SU-DHL-6 (cell line): ENCODE data around the gene CSPG4.
"Not testable (repeated sequence)": the region's sequence is repeated elsewhere in the genome, so short reads cannot be mapped to it uniquely, and the experiment has no call there.

Experiments used
- H2AFZ ChIP-seq: fragments of 200-600 bp; sonication (generic); 2 replicates; pipeline ENCODE4 v1.6.1; 2014; ENCODE audit warnings: low read depth, mild to moderate bottlenecking, moderate library complexity, mixed read lengths, antibody characterized with exemption, low read length; ENCODE audit not compliant: severe bottlenecking
- H3F3A ChIP-seq: fragments of 200-600 bp; shearing (Covaris generic); 2 replicates; pipeline ENCODE4 v1.6.0; 2016; ENCODE audit warnings: antibody characterized with exemption, mild to moderate bottlenecking; ENCODE audit not compliant: insufficient read depth
- H3K27ac ChIP-seq: fragments of 200-600 bp; sonication (generic); 2 replicates; pipeline ENCODE4 v1.5.1; 2016; ENCODE audit warnings: low read depth, mild to moderate bottlenecking, low read length, moderate library complexity, mixed read lengths
- H3K27me3 ChIP-seq: fragments of 200-600 bp; sonication (generic), shearing (Covaris generic); 2 replicates; pipeline ENCODE4 v1.6.0; 2014; ENCODE audit warnings: mild to moderate bottlenecking, low read length
- H3K36me3 ChIP-seq: fragments of 200-600 bp; sonication (generic); 2 replicates; pipeline ENCODE4 v1.6.1; 2014; ENCODE audit warnings: mild to moderate bottlenecking, low read length, mixed read lengths
- H3K4me2 ChIP-seq: fragments of 300-600, 200-600 bp; shearing (Covaris generic), sonication (generic); 2 replicates; pipeline ENCODE4 v1.6.0; 2014; ENCODE audit warnings: low read length, low read depth, mild to moderate bottlenecking; ENCODE audit not compliant: poor library complexity, severe bottlenecking
- H3K4me3 ChIP-seq: fragments of 200-600 bp; sonication (generic); 2 replicates; pipeline ENCODE4 v1.5.1; 2014; ENCODE audit warnings: antibody characterized with exemption, low read length, mild to moderate bottlenecking, mixed read lengths; ENCODE audit not compliant: insufficient read depth, poor library complexity, severe bottlenecking
- H3K79me2 ChIP-seq: fragments of 200-600 bp; sonication (generic); 2 replicates; pipeline ENCODE4 v1.6.1; 2014; ENCODE audit warnings: mild to moderate bottlenecking, low read length, moderate library complexity; ENCODE audit not compliant: insufficient read depth
- H3K9ac ChIP-seq: fragments of 200-600 bp; sonication (generic); 2 replicates; pipeline ENCODE4 v1.7.0; 2014; ENCODE audit warnings: mild to moderate bottlenecking, low read length
- H3K9me2 ChIP-seq: fragments of 200-600 bp; sonication (generic); replicated peaks from 2 replicates; pipeline ENCODE4 v1.6.1; 2014; ENCODE audit warnings: low read length; ENCODE audit not compliant: insufficient read depth
- H3K9me3 ChIP-seq: fragments of 200-600 bp; sonication (generic); 2 replicates; pipeline ENCODE4 v1.6.1; 2014; ENCODE audit warnings: low read length, mixed read lengths; ENCODE audit not compliant: insufficient read depth
- H4K20me1 ChIP-seq: fragments of 200-600 bp; sonication (generic); 2 replicates; pipeline ENCODE4 v1.6.1; 2014; ENCODE audit warnings: low read depth, mild to moderate bottlenecking, antibody characterized with exemption, low read length, moderate library complexity, mixed read lengths
- CTCF ChIP-seq: fragments of 200-600 bp; sonication (generic); IDR thresholded peaks from one replicate; pipeline ENCODE4 v1.5.1; 2017; ENCODE audit warnings: antibody characterized with exemption, mild to moderate bottlenecking, low read length, moderate library complexity; ENCODE audit not compliant: insufficient read depth, poor library complexity, severe bottlenecking
- EZH2phosphoT487 ChIP-seq: fragments of 200-600 bp; sonication (generic), shearing (Covaris generic); conservative IDR thresholded peaks from 2 replicates; pipeline ENCODE4 v1.6.1; 2018; ENCODE audit warnings: mild to moderate bottlenecking, antibody characterized with exemption, low read length, moderate library complexity, mixed read lengths

CSPG4 gene

GRCh38 chr15:75758071-75758872 is 45.6 kb upstream of the CSPG4 start:
- Histone ChIP-seq H3K36me3 (no peaks in the 10 kb centered on the region), H3K27me3 (no peaks in the 10 kb centered on the region), H3K9ac (peak overlapping the region; percentile 77), H3K9me2 (no peaks in the 10 kb centered on the region), H3K79me2 (no peaks in the 10 kb centered on the region), H3K4me2 (peak overlapping the region; percentile 60), H3K9me3 (no peaks in the 10 kb centered on the region), H3K27ac (0 out of 2 replicates have a peak overlapping the region, but pooled peaks have one; percentile 6), H3F3A (0 out of 2 replicates have a peak, but pooled peaks cover 3% of the 10 kb centered on the region), H3K4me3 (peak overlapping the region; percentile 58), H2AFZ (peak overlapping the region; percentile 81), H4K20me1 (no peaks in the 10 kb centered on the region)
- TF ChIP-seq CTCF (peak; percentile 14), EZH2phosphoT487 (no peak)

- not testable (repeated sequence) for H3K9me2 ChIP-seq, H3K4me3 ChIP-seq, H3K36me3 ChIP-seq, H3F3A ChIP-seq, H4K20me1 ChIP-seq, H3K9me3 ChIP-seq, H2AFZ ChIP-seq, H3K9ac ChIP-seq, H3K79me2 ChIP-seq, H3K27me3 ChIP-seq, H3K27ac ChIP-seq, H3K4me2 ChIP-seq
Measured at GRCh38 chr15:75754871-75755270, 42.2 kb upstream of the CSPG4 start.

GRCh38 chr15:75753145-75753544 is 40.5 kb upstream of the CSPG4 start:
- Histone ChIP-seq H2AFZ (no peak overlapping the region), H4K20me1 (no peaks in the 10 kb centered on the region), H3K9me3 (no peaks in the 10 kb centered on the region), H3K36me3 (no peaks in the 10 kb centered on the region), H3K4me3 (no peak overlapping the region), H3K79me2 (no peaks in the 10 kb centered on the region), H3K27me3 (no peaks in the 10 kb centered on the region), H3F3A (no peaks in the 10 kb centered on the region), H3K27ac (no peak overlapping the region), H3K4me2 (no peak overlapping the region), H3K9ac (no peak overlapping the region), H3K9me2 (no peaks in the 10 kb centered on the region)
- TF ChIP-seq EZH2phosphoT487 (no peak), CTCF (no peak)

GRCh38 chr15:75751891-75752290 is 39.2 kb upstream of the CSPG4 start:
- no peak for TF ChIP-seq EZH2phosphoT487
- TF ChIP-seq CTCF, result no peak
- H3K27me3 ChIP-seq, result no peaks in the 10 kb centered on the region
- H3K9me3 ChIP-seq, result no peaks in the 10 kb centered on the region

More at GRCh38 chr15:75751891-75752290, 39.2 kb upstream of the CSPG4 start:
- H3F3A ChIP-seq, result no peaks in the 10 kb centered on the region
- H3K4me3 ChIP-seq, result no peak overlapping the region
- H3K4me2 ChIP-seq, result no peak overlapping the region
- H3K9ac ChIP-seq, result no peak overlapping the region
- no peaks in the 10 kb centered on the region for H3K79me2 ChIP-seq
- H3K27ac ChIP-seq, result no peak overlapping the region
- no peaks in the 10 kb centered on the region for H3K36me3 ChIP-seq
- H2AFZ ChIP-seq, result no peak overlapping the region
- no peaks in the 10 kb centered on the region for H3K9me2 ChIP-seq
- no peaks in the 10 kb centered on the region for H4K20me1 ChIP-seq
